Germinal center (tissue), 1 donor: ENCODE measurements around the gene PPARG.

Source experiments
- DNase-seq: peaks from one replicate; pipeline ENCODE4 v3.0.0; 2012; ENCODE audit warnings: mixed read lengths, low spot score

PPARG gene

DNA sequence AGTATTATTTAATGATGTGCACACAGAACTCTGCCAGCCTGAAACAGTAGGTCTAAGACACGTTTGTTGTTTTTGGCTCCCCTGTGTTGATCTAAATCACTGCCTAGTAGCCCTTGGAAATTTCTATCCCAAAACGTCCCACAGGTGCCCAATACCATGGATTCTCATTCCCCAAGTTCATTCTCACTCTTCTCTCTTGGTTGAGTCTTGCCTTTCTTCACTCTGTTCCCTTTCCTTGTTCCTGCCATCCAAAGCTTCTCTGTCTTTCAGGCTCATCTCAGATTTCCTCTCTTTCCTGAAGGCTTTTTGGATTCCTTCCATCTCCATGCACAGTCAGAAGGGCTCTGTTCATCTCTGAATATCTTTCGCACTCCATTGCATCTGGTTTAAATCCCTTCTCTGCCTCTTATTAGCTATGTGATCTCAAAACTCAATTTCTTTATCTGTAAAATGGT lies 54.2 kb downstream of the PPARG start:
- no peak for DNase-seq

DNA sequence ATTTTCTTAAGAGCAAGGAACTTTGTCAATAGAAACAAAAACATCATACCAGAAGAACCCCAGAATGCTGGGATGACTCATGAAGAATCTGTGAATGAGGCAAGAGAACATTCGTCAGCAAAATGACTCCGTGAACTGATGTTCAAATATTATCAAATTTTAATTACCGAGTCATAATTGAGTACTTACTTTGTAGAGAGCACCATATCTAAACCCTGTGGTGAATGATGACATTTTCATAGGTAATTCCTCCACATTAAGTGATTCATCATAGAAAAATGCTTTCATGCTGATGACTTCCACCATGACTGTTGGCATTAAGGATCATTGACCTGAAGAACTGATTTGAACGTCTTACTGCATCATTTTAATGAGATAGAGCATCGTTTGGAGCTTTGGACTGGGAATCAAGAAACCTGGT lies 56.3 kb downstream of the PPARG start:
- DNase-seq, result no peak

DNA sequence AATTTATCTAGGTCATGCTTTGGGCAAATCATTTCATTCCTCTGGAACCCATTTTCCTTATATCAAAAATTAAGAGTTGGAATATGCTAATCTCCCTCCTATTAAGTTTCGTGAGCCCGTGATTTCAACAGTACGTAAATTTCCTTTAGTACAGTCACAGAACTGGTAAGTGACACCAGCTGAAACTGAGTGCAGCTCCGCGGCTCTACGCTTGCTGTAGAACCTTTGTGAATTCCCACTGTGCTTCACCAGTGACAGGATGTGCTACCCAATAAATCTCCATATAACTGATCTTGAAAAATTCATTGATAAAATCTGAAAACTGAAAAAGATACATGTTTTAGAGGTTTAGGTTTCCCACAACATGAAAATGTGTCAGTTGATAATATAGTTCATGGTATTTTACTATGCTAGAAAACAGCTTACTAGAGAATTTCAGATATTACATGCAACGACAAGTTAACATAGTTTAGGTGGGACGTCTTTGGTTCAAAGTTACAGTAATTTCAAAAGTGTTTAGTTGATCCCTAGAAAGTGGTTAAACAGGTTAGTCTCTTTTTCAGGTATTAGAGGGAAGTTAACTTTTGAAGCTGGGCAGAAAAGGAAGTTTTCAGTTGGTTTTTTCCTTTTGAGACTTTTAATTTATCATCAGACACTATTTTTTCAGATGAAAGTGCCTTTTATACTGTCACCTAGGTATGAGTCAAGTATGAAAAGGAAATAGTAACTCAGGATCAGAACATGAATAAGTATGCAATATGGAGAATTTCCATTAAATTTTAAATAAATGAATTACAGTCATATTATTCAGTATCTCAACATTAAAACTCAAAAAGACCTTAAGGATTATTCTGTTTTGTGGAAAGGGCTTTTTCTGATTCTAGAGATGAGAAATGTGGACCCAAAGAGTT lies 57.0 kb downstream of the PPARG start:
- DNase-seq, result no peak

DNA sequence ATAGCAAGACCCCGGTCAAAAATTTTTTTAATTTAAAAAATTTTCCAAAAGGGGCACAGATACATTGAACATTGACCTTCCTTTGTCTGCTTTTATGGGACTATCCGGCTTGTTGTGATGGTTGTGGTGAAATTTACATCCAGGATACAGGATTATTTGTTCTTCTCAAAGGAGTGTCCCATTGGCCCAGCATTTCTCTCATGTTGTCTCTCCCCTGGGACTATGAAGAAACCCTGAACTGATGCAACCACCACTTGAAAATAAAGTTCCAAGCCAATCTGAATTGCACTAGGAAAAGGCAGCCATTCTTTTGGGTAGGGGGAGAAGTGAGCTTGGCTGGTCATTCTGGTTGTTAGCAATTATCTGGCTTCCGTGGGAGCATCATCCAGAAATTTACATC lies 58.4 kb downstream of the PPARG start:
- no peak for DNase-seq

DNA sequence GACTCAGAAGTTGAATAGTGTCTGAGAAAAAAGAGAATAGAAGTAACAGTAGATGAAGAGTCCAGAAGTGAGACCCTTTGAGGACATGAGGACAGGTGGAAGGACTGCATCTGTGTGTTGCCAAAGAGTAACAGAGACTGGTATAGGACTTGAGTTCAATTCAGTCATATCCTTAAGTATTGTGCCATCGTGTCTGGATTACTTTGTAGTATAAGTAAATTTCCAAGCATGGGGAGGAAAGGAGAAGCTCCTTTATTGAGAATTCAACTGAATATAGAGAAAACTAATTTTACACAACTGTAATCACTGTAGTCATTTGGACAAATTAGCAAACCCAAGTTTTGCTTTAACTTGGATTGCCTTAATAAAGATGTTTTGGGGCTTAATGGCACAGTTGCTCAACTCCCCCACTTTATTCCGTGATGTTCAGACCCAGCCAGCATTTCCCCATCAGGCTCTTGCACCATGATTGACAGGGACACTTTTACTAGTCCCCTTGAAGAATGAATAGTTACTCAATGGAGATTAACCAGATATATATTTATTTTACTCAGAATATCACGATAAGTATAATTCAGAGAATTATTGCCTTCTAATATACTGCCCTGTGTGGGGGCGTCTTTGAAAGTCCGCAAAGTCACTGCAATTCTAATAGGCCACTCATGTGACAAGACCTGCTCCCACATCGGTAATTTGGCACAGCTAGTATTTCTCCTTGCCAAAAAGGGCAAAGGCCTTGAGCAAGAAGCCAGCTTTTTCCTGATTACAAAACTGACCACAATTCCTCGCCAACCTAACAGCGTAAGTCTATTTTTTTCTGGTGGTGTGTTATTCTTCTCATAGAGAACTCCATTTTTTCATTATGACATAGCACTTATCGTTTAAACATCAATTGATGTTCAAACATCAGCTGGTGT lies 61.3 kb downstream of the PPARG start:
- DNase-seq, result no peak

DNA sequence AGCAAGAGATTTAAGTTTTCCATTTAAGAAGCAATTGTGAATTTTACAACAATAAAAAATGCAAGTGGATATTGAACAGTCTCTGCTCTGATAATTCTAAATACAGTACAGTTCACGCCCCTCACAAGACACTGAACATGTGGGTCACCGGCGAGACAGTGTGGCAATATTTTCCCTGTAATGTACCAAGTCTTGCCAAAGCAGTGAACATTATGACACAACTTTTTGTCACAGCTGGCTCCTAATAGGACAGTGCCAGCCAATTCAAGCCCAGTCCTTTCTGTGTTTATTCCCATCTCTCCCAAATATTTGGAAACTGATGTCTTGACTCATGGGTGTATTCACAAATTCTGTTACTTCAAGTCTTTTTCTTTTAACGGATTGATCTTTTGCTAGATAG lies 62.3 kb downstream of the PPARG start:
- no peak for DNase-seq

DNA sequence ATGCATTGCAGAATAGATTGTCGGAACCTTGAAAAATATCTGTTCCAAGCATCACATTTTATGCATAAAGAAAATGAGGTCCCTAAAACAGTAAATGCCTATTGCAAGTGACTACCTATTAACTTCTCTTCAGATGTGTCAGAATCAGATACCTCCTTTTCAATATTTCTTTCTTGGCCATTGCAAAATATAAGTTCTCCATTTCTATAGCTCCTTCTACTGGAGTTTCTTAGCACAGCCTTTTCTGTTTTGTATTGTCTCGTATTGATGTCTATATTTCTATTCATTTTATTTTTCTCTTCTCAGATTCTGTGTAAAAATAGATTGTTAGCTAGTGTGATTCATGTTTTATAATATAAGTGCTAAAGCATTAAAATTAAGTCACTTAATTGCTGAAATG lies 63.4 kb downstream of the PPARG start:
- DNase-seq, result no peak

DNA sequence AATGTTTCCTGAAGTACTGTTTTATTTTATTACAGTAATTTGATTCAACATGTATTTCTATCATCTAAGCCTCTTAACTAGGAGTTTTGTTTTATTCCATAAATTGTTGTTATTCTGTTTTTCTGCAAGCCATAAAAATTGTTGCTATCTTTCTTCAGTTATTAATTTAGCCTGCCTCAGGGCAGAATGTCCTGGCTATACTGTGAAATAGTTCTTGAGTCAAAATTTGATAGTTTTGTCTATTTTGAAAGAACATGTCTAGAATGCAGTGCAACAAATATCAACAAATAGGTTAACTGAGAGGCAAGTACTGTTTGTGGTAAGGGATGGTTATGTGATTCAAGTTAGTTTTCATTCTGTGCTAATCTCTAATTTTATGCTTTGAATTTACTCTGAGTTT lies 63.9 kb downstream of the PPARG start:
- DNase-seq, result no peak

DNA sequence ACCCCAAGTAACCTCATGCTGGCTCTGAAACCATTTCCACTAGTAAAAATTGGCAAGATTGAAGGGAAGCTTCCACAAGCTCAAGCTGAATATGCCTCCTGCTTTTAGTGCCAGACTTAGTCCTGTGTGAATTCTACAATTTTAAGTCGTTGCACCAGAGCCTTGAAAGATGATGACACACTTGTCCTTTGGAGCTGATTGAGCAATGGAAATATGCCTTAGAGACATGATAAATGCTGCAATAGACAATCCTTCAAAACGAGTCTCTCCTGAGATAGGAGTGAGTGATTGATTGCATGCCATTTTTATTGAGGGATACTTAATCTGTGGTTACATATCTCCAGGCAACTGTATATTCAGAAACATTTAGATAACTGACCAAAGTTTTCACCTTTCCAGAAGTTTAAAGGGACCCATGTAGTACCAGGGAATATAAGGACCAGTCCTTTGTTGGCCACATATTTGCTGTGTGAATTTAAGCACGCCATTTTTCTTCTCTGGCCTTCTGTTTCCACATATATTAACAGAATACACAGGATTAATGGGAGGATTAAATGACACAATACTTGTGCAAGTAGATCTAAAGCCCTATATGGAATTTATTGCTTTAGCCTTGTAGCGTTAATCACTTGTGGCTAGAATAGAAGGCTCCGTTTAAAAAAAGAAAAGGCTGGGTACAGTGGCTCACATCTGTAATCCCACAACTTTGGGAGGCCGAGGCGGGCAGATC lies 65.1 kb downstream of the PPARG start:
- DNase-seq, result no peak

DNA sequence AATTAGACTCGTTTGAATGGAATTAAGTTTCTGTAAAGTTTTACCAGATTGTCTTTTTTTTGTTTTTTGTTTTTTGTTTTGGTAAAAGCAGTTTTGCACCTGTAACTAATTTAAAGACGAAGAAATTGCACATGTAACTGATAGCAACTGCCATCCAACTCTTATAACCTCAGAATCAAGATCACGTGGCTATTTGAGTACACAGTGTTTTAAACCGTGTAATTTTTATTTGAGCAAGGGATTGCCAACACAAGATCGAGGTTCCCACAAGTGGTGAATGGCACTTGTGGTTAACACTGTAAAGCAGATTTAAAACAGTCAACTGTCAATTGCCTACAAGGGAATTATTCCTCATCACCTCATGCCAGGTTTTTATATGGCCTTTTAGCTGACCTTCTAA lies 67.3 kb downstream of the PPARG start:
- DNase-seq, result no peak

DNA sequence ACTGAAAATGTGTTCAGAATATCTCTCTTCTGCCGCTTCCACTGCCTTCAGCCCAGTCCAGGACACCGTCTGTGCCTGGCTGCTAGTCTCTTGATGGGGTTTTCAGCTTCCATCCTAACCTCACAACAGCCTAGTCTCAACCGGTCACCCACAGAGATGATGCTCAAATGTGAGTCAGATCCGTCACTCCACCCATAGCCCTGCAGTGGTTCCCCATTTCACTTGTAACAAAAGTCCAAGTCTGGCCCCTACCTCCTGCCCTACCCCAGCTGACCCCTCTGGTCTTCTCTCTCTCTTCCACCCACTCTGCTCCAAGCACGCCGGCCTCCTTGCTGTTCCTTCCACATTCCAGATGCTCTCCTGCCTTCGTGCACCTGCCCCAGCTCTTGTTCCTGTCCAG lies 68.1 kb downstream of the PPARG start:
- DNase-seq, result no peak

DNA sequence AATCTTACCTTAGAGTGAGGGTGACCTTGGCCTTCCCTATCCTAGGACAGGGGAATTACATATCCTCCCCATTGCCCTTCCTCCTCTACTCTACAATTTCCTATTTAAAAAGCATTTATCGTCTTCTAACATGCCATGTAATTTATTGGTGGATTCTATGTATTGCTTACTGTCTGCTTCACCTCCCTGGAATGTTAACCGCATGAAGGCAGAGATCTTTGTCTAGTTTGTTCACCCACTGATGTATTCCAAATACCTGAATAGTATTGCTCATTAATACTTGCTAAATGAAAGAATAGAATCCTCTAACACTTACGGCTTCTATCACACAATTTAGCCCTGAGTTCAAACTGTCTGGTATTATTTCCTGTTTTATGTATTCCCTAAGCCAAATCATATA lies 68.6 kb downstream of the PPARG start:
- no peak for DNase-seq

DNA sequence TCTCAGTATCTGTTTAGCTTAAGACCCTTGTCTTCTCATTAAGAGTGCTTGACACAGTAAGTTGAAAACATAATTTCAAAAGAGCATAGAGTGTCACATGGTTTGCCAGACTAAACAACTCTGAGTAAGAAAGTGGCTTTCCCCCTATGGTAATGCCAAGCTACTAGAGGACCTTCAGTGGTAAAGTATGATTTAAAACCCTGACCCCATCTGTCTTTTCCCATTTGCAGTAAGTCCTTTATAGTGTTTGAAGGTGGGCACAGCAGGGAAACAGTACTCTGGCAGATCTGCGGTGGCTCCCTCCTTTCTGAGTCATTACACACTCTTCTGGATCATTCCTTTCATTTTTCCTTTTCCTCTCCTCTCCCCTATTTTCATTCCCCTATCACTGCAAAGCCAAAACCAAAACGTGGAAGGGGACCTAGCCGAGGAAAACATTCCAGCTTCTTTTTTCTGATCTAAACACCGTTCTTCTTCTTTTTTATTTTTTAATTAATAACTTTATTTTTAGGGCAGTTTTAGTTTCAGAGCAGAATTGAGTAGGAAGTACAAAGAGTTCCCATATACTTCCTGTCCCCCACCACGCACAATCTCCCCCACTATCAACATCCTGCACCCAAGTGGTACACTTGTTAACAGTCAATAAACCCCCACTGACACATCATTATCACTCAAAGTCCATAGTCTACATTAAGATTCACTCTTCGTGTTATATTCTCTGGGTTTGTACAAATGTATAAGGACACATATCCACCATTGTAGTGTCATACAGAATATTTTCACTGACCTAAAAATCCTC lies 74.7 kb downstream of the PPARG start:
- no peak for DNase-seq

DNA sequence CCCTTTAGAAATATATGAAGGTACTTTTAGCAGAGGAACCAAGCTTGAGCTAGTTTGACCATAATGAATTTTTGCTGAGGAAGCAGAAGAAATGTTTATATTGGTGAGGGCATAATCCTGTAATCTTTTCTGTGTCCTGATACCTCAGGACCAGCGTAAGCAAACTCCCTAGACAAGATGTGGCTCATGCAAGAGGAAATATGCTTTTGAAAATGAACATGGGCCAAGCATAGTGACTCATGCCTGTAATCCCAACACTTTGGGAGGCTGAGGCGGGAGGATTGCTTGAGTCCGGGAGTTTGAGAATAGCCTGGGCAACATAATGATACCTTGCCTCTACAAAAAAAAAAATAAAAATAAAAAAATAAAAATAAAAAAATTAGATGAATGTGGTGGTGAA lies 78.5 kb downstream of the PPARG start:
- DNase-seq, result no peak

DNA sequence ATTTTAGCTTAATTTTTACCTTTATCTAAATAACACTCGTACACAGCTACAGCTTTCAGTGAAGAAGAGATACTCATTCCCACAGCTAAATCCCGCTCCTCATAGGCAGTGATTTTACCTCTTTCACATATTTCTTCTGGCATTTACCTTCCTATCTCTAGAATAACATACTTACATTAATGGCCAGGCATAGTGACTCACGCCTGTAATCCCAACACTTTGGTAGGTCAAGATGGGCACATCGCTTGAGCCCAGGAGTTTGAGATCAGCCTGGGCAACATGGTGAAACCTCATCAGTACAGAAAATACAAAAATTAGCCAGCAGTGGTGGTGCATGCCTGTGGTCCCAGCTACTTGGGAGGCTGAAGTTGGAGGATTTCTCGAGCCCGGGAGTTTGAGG lies 80.2 kb downstream of the PPARG start:
- DNase-seq, result no peak

DNA sequence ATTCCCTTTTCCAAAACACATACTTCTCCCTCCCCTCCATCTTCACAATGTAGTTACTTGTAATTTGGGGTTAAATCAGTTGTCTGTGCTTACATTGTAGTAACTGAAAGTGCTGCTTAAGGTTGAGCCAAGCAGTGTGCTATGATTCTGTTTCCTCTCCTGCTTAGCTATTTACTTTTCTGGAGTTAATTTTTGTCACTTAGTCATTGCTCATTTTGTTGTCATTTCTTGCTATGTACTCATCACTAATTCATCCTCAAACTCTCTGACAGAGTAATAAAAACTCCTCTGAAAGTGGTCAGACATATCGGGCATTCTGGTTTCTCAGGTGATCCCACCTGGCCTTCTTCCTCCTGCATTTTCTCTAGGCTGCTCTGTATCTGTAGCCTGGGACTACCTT lies 80.7 kb downstream of the PPARG start:
- DNase-seq, result no peak

DNA sequence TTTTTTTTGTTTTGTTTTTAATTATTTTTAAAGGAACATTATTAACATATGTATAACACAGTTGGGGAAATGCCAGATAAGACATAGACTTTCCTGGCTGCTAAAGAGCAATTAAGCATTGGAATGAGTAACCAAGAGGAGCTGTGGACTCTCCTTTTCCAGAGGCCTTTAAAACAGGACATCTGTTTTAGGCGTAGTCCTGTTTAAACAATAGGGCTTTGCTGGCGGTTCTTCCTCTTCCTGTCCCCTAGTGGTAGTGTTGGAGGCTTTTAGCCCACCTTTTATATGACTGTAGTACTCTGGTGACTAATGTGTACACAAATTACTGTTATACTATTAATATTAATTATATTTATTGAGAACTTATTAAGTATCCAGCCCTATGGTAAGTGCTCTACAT lies 81.9 kb downstream of the PPARG start:
- DNase-seq, result no peak

DNA sequence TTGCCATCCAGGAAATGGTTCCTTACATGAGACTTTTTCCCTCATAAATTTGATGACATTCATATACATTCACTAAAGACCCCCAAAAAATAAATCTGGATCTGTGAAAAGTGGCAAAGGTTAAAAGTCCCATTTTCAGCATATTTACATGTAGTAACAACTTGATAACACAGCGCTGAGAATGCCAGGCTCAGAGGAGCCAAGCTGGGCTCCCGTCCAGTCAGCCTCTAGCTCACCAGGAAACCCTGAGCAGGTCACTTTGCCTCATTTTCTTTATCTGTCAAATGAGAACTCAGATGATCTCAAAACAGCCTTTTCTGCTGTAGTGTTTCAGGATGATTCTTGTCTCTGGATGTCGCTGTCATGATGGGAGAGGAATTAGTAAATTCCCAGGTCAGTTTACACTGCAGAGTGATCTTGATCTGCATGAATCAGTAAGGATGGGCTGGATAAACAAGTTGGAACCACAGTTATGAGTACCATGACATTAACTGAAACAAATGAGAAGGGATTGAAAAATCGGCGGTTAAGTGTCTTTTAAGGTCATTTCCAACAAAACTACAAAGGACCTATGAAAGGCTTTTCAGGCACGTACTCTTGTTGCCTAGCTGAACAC lies 82.8 kb downstream of the PPARG start:
- DNase-seq, result no peak

DNA sequence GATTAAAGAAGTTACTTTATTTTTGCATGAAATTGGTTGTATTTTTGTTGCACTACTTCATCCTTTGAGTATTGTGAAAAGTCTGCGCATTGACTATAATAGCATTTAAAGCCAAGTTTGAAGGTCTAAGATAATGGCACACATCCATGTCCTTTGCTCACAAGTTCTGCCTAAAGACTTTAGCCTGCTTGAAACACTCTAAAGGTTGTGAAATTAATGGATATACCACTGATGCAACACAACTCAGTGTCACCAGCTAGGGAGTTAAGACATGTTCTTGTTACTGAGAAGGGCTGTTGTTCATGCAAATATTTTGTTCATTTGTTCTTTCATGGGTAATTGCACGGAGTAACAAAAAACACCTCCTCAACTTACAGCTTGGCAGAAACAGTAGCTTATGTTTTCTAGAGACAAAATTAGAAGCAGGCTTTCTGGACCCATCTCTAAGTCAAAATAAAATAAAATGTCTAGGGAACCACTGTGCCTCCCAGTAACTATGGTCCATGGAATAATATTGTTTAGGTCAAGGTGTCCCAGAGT lies 83.9 kb downstream of the PPARG start:
- DNase-seq, result no peak

DNA sequence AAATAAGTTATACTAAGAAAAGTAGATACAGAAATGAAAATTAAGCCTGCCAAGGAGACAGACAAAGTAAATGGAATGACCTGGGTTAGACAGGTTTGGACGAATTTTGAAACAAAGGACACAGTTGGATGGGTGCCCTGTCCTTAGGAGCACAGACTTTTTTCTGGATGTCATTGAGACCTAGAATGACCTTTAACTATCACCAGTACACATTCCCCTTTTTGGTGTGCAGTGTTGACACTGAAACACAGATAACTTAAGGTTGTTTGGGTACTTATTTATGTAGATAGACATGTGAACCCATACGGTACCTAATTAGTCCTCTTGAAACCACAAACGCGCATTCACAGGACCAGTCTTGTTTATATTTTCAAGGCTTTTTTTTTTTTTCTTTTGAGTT lies 86.7 kb downstream of the PPARG start:
- no peak for DNase-seq
